ENCODE results near the gene SLC4A4.

Gene SLC4A4

GRCh38 chr4:71474731-71475130, 135.9 kb downstream of the SLC4A4 start:
- no peak for DNase-seq

GRCh38 chr4:71476240-71476639, 137.4 kb downstream of the SLC4A4 start:
- no peak for DNase-seq

- DNase-seq, result no peak
These were observed 147.9 kb downstream of the SLC4A4 start for GRCh38 chr4:71486550-71487343.

- no peak for DNase-seq
These were observed 148.6 kb downstream of the SLC4A4 start for GRCh38 chr4:71487344-71487920.

GRCh38 chr4:71494539-71494938, 155.7 kb downstream of the SLC4A4 start:
- no peak for DNase-seq

GRCh38 chr4:71495454-71495853, 156.6 kb downstream of the SLC4A4 start:
- no peak for DNase-seq

GRCh38 chr4:71497078-71497477, 158.3 kb downstream of the SLC4A4 start:
- DNase-seq, result no peak

GRCh38 chr4:71498002-71498401, 159.2 kb downstream of the SLC4A4 start:
- no peak for DNase-seq

GRCh38 chr4:71498625-71499024, 159.8 kb downstream of the SLC4A4 start:
- DNase-seq, result no peak

- DNase-seq, result no peak
These were observed 163.2 kb downstream of the SLC4A4 start for GRCh38 chr4:71501992-71502391.

- DNase-seq, result no peak
These were observed 179.6 kb downstream of the SLC4A4 start for GRCh38 chr4:71518283-71518989.

GRCh38 chr4:71520308-71520707, 181.5 kb downstream of the SLC4A4 start:
- DNase-seq, result no peak

GRCh38 chr4:71520850-71521249, 182.0 kb downstream of the SLC4A4 start:
- DNase-seq, result no peak

GRCh38 chr4:71524756-71525155, 185.9 kb downstream of the SLC4A4 start:
- DNase-seq, result no peak

- no peak for DNase-seq
These were observed 188.0 kb downstream of the SLC4A4 start for GRCh38 chr4:71526637-71527406.

- DNase-seq, result no peak
These were observed 193.6 kb downstream of the SLC4A4 start for GRCh38 chr4:71532407-71532806.

GRCh38 chr4:71533121-71533520, 194.3 kb downstream of the SLC4A4 start:
- no peak for DNase-seq

- no peak for DNase-seq
These were observed 198.8 kb downstream of the SLC4A4 start for GRCh38 chr4:71537551-71538065.

GRCh38 chr4:71538528-71538927, 199.7 kb downstream of the SLC4A4 start:
- no peak for DNase-seq

- no peak for DNase-seq
These were observed 202.0 kb downstream of the SLC4A4 start for GRCh38 chr4:71540749-71541269.

- DNase-seq, result no peak
These were observed 202.7 kb downstream of the SLC4A4 start for GRCh38 chr4:71541541-71541940.

GRCh38 chr4:71545168-71545567, 206.3 kb downstream of the SLC4A4 start:
- no peak for DNase-seq

All from stimulated activated naive CD4-positive, alpha-beta T cell (primary cell).